GM18520 (cell line): Measurements from ENCODE around the gene CUEDC1.

Experiments
- ATAC-seq: cut with Tn5 transposase; IDR thresholded peaks from one replicate; pipeline ENCODE4 v1.9.1; 2021; ENCODE audit not compliant: unreplicated experiment

The CUEDC1 gene

DNA sequence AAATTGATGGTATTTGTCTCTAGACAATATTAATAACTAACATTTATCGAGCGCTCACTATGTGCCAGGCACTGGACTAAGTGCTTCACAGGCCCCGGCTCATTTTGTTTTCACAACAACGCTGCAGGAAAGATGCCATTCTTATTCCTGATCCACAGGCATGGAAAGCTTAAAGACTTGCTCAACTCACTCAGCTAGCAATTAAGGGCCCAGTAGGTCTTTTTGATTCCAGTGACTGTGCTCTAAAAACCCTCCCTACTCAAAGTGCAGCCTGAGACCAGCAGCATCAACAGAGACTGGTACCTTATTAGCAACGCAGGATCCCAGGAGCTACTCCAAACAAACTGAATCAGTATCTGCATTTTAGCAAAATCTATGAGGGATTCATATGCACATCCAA lies 35.3 kb downstream of the CUEDC1 start:
- no peak for ATAC-seq

DNA sequence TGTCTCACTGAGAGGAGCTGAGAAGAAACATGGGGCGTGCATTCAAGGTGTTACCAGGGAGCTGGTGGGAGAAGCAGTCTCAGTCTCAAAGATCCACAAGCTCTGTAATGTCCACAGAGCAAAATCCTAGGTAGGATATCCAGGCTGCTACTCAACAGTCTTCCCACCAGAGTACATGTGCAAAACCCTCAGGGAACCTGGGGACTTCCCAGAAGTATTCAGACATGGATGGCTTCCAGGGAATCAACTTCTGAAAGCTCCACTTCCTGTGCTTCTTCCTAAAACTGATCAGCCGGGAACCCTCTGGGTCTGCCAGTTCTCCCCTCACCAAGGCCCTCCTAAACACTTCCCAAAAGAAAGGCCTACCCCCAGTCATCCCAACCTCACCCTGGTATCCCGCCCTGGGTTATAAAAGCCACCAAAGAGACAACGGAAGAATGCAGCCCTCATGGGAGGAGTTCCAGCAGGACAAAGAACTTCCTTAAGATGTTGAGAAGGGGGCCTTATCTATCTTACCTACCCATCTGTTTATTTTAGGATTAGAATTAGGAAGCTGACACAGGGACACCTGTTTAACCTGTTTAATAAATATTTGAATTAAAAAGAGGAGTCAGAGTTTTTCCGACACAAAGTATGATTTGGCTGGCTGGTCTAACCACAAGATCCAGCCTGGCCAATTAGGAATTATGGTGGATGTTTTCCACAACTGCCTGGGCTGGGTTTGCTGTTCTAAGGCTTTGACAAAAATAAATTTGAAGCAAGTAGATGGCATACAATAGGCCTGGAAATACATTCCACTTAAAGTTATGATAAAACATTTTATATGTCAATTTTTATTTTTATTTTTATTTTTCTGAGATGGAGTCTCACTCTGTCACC lies 37.0 kb downstream of the CUEDC1 start:
- no peak for ATAC-seq

DNA sequence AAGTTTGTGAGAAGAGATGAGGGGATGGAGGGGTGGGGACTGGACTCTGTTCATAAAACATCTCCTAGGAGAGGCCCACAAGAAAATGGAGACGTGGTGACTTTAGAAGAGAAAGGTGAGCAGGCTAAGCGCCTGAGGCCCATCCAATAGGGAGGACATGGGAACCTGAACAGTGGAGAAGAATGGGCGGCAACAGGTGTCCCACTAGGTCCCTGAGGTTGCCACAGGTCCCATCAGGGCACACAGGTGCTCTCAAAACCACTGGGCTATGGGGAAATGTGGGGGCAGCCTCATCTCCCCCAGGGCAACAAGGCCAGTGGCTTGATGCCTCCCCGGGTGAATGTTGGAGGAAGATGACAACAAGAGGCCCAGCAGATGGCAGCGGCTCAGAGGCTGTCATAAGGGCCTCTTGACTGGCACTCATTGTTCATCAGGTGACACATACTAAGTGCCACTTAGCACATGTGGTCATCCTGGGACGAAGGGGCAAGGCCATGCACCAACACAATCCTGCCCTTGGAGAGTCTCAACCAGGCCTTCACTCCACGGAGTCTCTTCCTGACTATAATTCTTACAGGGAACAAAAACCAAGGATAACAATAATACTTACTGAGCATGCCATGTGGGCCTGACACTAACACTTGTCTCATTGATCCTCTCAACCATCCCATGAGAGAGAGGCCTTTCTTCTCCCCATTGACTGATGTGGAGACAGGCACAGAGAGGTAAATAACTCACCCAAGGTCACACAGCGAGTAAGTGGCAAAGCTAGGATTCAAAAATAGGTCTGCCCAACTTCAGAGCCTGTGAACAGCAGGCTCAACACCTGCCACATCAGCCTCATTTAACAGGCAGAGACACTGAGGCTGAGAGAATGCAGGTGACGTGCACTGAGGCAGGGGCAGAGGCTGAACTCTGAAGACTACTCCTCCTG lies 38.0 kb downstream of the CUEDC1 start:
- no peak for ATAC-seq

DNA sequence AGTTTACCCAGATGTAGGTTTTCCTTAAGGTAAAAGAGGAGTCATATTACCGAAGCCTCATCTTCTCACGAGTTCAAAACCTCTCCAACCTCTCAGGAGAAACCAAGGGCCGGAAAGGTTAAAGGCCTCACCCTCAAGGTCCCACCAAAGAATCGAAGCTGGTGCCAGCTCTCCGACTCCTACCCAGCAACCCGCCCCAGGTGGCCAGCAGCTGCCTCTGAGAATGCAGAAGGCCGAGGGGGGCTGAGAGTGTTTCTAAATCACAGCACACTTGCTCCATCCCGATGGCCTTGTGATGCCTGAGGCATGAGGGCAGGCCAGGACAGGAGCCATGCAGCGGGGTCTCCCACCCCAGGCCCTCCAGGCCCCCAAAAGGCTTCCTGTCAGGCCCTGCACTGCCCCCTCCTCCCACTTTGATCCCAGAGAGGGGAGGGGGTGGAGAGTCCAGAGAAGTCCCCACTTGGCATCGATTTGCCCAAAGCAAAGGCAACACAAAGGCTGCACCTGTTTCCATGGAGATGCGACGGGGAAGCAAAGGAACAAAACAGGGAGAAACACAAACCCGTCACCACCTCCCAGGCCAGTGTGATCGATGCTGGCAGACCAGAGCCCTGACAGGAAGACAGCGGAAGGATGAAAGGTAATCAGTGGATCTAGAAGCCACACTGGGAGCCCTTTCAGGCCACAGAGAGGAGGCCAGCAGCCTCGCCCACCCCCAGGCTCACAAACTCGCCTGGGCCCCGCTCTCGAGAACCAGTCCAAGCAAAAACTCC lies 39.0 kb downstream of the CUEDC1 start:
- ATAC-seq: no peak

DNA sequence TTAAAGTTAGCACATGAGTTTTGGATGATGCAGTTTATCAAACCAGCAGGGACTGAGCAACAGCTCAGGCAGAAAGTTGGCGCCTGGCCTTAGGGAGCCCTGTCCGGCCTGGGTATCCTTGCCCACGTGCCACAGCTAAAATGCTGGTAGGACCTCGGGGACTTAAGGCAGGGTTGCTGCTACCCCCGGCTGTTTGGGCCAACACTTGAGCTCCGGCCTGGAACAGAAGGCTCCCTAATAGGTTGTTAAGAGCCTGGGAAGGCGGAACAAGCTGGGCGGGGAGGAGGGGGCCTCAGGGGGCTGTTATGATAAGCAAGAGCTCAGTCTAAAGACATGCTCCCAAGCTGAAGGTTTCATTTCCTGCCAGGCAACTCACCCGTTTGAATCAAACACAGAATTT lies 39.7 kb downstream of the CUEDC1 start:
- ATAC-seq: no peak

DNA sequence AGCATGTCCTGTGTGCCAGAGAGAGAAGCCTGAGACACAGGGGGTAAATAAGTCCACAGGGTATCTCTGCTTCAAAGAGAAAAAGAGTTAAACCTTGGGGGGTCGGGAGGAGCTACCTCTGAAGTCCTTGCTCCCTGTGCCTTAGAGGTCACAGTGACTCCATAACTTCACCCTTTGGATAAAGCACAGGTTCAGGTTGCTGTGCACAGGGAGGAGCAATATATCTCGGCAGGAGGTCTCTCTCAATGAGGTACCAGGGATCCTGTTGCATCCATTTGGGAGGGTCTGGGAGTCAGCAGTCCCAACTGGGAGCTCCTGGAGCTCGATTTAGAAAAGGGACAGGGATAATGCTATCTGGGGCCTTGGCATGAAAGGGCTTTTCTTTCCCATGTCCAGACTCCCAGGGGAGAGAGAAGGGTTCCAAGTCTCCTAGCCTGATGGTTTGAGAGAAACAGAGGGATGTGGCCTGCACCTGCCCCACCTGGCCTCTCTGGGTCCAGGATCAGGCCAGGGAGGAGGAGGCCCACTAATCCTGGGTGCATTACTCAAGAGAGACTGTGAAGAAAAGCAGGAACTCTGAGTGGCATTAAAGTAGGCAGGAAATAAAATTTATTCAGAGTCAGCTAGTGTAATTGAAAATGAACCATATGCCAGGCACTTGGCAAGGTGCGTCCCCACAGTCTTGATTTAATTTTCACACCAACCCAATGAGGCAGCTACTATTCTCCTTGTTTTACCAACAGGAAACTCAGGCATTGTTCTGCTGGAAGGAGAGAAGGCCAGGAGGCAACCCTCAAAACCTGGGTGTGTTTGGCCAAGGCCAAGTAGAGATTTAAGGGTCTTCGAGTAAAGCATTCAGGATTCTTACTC lies 40.7 kb downstream of the CUEDC1 start:
- no peak for ATAC-seq

DNA sequence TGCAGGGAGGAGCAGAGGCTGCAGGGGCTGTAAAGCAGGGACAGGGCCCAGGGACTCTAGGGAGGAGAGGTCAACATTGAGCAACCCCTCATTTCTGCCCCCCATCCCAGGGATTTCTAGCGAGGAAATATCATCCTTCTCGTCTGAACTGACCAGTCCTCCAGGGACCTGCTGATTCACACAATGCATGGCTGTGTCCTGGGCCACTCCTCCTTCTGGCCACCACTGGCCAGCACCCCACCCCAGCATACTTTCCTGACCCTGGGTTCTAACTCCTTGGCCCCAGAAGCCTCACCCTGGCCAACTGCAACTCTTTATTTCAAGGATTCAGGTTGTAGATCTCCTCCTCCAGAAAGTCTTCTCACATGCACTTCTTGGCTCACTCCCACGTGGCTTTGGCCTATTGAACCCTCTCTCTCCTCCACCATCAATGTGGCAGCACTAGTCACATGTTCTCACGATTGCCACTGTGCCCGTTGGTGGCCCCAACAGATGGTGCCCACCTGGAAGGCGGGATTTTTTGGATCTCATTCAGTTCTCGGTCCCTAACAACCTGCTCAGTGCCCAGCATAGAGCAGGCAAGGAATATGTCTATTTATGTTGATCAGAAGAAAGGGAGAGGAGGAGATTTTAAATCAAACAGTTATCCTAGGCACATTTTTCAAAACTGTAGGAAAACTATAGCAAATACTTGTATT lies 41.5 kb downstream of the CUEDC1 start:
- no peak for ATAC-seq

DNA sequence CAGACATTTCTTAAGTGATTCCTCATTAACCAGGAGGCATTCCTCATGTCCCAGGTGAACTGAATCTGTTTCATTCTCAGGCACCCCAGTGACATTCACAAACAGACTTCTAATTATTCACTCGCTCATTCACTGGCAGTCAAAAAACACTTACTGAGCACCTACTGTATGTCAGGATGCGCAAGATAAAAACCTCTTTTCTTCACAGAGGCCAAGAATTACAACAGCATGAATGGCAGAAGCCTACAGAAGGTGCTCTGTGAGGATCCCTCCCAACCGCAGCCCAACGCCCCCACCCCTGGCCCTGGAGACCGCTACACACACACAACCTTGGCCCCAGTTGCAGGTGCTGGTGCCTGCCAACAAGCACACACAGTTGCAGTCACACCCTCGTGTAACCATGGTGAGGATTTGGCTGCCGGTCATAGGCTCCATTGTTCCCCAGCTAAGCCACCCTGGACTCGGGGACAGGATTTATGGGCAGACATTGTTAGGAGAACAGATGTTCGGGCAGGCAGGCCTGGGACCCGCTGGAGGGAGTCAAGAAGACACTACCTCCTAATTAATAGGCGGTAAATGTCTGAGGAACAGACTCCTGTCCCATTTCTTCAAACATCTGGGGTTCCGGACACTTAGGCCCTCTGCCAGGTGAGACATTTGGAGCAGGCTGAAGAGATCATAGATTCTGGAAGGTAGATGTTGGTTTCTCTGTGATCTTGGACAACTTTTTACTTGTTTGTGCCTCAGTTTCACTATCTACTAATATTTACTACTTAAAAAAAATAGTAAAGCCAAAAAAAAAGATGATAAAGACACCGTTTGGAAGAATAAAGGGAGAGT lies 43.2 kb downstream of the CUEDC1 start:
- no peak for ATAC-seq

DNA sequence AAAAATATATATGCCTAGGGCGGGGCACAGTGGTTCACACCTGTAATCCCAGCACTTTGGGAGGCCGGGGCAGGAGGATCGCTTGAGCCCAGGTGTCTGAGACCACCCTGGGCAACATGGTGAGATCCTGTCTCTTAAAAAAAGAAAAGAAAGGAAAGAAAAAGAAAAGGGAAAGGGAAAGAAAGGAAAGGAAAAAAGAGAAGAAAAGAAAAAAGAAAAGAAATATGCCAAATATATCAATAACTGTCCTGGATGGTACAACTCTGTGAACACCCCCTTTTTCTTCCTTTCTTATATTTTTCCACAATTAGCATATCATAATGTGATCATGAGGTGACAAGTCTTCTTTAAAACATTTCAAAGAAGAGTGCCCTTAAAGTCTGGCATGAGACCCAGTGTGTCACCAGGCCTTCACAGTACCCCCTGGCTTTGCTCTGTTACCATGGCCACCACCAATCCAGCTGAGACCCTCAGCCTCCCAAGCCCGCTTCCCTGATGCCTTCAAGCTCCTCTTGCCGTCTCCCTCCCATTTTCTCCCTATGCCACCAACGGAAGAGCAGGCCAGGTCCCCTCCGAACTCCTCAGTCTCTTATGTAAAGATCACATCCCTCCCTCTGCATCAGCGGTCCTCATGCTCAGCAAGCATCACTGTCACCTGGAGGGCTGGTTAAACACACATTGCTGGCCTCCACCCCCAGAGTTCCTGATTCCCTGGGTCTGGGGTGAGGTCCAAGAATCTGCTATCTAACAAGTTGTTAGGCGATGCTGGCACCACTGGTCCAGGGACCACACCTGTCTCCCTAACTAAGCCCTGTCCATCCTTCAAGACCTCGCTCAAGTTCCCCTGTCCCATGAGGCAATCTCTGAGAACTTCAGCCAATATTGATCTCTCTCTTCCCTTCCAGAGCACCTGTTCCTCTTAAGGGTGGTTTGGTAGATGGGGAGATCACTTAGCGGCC lies 44.5 kb downstream of the CUEDC1 start:
- no peak for ATAC-seq

DNA sequence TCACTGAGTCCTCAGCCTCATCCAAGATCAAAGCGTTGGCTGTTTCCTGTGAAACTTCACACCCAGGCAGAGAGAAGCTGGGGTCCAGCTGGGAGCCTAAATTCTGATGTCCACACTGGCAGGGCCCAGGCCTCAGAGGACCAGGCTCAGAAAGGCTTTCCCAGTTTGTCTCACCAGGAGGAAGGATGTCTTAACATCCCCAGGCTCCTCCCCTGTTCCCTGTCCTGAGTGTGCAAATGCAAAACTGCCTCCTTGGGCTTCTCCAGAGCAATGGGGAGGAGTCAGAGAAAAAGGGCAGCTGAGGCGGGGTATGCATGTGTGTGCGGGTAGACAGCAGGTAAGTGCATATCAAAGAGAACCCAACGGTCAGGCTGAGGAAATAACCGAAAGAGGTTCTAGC lies 45.7 kb downstream of the CUEDC1 start:
- ATAC-seq: no peak

DNA sequence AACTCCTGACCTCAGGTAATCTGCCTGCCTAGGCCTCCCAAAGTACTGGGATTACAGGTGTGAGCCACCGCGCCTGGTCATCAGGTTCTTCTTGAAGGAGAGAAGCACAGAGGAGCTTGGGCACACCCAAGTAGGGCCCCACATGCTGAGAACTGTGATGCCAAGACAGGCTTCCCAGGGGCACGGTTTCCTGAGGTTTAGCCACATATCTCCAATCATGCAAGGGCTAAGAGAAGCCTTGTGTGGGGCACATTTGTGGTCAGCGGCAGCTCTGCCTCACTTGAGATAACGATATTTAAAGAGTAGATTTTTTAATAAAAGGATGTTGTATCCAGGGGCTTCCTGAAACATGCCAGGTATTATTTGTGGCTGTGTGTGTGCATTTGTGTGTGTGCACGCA lies 46.9 kb downstream of the CUEDC1 start:
- no peak for ATAC-seq

DNA sequence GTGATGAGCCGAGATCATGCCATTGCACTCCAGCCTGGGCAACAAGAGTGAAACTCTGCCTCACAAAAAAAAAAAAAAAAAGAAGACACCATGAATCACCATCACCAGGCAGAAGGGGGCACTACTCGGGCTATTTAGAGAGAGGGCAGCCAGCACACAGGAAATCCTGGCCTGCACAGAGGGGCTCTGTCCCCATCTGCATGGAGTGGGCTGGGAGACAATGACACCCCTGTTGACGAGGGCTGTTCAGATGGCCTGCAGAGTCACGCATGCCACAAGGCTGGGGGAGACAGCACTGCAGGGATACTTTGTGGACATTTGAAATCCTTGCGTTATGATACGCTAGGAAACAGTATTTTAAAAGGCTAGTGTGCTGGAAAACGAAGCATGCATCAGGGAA lies 48.3 kb downstream of the CUEDC1 start:
- no peak for ATAC-seq

DNA sequence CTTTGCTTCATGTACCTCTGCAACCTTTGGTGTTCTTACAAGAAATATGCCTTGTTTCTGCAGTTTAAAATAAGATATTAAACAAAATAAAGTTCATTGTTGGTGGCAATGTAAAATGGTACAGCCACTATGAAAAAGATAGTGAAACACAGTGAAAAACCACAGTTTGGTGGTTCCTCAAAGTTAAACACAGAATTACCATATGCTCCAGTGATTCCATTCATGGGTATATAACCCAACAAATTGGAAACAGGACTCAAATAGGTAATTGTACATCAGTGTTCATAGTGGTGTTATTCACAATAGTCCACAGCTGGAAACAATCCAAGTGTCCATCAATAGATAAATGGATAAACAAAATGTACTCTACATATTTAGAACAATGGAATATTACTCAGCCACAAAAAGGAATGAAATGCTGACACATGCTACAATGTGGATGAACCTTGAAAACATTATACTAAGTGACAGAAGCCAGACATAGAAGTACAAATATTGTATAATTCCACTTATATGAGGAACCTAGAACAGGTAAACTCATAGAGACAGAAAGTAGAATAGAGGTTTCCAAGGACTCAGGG lies 49.2 kb downstream of the CUEDC1 start:
- ATAC-seq: no peak

DNA sequence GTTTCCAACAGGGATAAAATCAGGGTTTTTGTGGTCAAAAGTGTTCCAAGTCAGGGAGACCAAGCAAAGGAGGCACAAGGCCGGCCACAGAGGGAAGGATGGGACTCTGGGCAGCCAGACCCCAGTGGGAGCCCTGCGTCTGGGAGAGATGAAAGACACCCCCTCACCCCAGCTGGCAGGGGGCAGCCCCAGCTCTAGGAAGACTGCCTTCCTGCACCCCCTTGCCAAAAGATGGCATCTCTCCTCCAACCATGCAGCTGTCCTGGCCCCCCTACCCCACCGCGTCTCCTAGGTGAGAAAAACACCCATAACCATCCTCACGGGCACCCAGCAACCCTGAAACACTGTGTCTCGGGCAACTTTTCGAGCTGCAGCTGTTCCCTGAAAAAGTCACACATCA lies 51.3 kb downstream of the CUEDC1 start:
- ATAC-seq: no peak

DNA sequence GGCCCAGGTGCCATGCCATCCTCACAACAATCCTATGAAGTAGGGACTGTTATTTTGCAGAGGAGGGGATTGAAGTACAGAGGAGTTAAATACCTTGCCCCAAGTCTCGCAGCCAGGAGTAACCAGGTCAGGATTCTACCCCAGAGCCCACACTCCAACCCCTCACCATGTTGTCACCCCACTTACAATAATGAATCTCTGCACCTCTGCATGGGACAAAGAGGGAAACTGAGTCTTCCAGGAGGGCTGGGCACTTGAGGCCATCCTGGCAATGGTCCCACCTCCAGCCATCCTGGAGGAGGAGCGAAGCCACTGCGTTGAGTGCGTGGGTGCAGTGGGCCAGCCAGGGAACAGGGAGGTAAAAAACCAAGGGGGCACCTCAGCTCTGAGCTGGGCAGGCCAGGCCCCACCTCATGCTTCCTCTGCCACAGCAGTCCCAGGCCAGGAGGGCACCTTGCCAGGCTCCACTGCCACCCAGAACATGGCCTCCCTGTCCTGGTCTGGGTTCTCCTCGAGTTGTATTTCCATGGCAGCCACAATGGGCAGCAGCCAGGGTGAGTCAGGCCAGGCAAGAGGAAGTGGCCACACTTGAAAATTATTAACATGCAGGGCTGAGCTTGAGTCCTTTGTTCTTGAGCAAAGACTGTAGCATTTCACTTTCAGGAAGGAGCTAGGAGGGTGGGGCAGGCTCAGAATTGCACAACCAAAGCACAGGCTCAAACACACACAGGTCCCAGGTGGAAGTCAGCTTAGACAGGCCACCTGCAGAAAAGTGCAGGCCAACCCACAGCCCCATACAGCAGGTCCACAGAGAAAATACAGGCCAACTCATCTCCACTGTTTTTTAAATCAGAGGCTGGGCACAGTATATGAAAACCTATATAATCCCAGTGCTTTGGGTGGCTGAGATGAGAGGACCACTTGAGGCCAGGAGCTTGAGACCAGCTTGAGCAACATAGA lies 52.1 kb downstream of the CUEDC1 start:
- peak; percentile 33 for ATAC-seq

DNA sequence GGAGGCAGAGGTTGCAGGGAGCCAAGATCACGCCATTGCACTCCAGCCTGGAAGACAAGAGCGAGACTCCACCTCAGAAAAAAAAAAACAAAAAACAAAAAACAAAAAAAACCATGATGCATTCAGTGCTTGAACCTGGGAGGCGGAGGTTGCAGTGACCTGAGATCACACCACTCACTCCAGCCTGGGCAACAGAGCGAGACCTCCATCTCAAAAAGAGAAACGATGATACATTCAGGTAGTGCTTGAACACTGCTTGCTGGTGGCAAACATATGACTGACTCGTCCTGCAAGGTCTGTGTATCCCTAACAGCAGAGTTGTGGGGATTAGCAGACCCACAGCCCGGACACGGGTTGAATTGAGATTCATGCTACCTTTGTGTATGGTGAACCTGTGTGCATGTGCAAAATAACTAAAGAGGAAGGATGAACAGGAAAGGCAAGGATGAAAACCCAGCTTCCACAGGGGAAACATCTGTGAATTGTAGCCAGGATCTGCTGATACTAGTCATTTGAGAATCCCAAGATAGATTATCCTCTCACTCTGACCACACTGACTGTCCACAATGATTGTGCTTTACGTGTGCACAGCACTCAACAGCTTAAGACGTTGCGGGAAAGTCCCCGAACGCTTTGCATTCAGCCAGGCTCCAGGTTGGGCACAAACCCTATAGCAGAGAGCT lies 53.0 kb downstream of the CUEDC1 start:
- ATAC-seq: peak; percentile 58
